Posterior vena cava (tissue), 2 donors: ENCODE measurements around the gene PIP4K2A. TPM values are rescaled to one million over a fixed set of nuclear protein-coding genes. Genes with fewer than 3 reads are reported as not detected.

ENCODE experiments used
- DNase-seq: peaks from one replicate; pipeline ENCODE4 v3.0.0-alpha.2; 2020; ENCODE audit warnings: low spot score
- intact Hi-C, 2 donors: fragments of 100-400 bp; cut with DNase I; formaldehyde crosslinking; loops; one replicate each; pipeline versions ENCODE4 v1.14.1 to v1.14.2; 2022 to 2023
- total RNA-seq, 2 donors: library from RNA; stranded (reverse); fragmentation: NEBNext Ultra II Directional; extraction: Animal tissue kit (Norgen Biotek cat#: 25700); gene quantifications; one replicate each; pipeline ENCODE4 v1.2.1, GENCODE V29; 2021
- donor health status: DM: yes; HTN: yes; CAD: no.
- donor health status: DM: yes; HTN: yes; CAD: no.

Gene PIP4K2A
- total RNA-seq, 2 donors from 2014 or later = 64.6 to 77.6 TPM

DNA sequence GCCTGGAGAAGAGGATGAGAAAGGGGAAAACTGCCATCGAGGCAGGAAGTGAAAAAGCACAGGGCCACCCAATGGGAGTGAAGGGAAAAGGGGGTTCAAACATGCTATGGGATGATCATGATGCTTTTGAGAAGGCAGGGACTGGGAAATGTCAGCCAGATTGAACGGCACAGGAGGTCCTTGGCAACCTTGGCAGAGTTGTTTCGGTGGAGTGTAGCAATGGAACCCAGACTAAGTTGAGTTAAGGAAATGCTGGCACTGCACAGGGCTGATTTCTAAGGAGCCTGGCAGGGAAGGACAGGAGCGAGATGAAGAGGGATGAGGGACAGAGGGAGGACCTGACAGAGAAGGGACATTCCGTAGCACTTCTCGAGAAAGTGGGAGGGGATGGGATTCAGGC lies 101.4 kb downstream of the PIP4K2A start:
- intact Hi-C loops = no loop called here
- DNase-seq = no peak

DNA sequence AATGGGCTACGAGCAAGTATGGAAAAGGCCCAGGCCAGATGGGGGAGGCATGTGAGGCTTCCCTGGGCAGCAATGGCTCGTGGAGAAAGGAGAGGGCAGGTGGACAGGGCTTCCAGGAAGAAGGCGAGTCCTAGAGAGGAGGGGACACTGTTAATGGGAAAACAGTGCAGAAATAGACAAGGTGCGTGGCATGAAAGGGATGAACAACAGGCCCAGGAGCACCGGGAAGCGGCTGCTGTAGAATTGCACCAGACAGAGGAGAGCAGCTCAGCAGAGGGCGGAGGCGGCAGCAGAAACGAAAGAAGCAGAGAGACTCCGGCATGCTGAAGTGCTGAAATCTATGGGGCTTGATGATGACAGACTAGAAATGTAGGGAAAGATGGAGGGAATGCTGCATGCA lies 102.1 kb downstream of the PIP4K2A start:
- intact Hi-C loops = no loop called here

DNA sequence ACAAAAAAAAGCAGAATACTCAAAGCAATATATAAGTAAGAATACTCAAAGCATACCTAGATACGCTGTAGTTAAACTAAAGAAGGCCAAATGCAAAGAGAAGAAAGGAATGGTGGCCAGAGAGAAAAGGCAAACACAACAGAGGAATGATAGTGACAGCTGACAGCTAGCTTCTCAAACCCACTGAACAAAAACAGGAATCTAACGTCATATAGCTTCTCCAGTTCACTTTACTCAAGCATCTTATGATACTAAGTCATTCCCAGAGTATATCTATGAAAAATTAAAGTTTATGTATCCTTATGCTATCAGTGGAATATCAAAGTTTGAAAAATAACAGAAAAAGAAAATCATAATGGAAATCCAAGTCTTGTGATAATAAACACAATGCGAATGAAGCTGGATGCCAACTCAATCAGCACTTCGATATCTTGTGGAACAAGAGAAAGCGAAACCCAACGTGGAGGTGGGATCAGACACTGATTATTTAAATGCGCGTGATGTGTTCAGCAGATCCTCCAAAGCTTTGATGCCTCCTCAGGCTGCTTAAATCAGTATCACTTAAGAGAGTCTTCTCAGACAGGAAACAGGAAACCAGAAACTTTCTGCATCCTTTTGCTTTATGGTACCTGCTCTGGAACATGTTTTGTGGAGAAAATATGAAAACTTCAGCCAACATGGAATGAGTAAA lies 102.8 kb downstream of the PIP4K2A start:
- no peak for DNase-seq

More for the DNA sequence above, 102.1 kb downstream of the PIP4K2A start:
- DNase-seq = no peak

DNA sequence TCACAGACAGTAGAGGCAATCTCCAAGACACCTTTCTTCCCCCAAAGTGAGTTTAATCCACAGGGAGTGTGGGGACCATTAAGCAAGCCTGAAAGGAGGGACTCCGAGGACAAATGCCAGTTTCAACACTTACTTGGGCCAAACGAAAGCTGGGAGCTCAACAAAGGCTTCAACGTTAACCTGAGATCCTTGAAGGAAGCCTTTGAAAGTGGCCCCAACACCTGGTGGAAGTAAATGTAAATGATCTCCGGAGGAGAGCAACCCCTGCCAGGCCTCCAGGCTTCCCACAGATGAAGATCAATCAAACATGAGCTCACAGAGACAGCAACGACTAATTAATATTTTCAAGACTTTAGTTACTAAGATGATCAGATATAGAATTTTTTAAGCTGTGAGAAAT lies 103.8 kb downstream of the PIP4K2A start:
- DNase-seq = no peak
- intact Hi-C loops = no loop called here

More for the DNA sequence above, 102.8 kb downstream of the PIP4K2A start:
- intact Hi-C loops = no loop called here

DNA sequence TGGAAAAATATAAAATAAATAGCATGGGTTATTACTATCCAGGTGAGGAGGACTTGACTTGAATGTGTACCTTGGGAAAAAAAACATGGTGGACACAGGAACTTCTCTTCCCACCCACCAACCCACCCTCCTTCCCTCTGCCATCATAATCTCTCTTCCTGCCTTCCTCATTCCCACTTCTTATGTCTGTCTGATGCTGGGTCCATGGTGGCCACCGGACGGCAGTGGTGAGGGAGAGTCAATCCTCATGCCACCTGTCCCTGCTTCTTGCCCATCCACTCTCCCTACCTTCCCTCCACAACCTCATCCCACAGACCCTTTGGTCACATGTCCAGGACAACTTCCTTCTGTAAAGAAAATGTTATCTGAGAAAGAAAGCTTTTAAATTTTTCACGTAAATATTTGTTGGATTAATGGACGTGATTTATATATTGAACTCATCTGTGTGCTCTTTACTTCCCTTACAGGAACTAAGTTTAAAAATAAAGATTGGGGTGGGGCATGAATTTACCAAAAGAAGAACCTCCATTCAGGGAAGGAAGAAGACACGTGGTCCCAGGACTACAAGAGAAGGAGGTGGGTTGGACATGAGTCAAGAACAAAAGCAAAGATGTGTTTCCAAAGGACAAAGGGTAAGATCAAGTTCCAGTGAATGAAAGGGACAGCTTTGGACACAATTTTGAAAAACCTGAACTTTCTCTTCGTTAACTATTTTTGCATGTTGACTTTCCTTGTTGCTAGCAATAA lies 104.5 kb downstream of the PIP4K2A start:
- intact Hi-C loops = no loop called here
- DNase-seq = no peak

DNA sequence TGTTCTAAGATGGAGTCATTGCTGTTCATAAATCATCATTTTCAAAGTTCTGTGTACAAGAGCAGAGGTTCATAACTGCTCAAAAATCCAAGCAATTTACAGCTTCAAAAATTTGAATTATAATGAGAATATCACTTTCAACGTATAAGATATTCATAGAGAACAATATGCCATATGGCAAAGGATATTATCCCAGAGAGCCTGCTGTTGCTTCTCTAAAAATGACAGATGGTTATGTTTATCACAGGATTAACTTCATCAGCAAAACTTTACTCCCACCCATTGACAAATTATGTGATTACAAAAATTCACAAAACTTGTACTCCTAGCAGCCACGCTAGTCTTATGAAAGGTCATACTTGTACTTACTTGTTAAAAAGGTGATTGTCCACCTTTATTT lies 105.1 kb downstream of the PIP4K2A start:
- DNase-seq = no peak
- intact Hi-C loops = no loop called here

DNA sequence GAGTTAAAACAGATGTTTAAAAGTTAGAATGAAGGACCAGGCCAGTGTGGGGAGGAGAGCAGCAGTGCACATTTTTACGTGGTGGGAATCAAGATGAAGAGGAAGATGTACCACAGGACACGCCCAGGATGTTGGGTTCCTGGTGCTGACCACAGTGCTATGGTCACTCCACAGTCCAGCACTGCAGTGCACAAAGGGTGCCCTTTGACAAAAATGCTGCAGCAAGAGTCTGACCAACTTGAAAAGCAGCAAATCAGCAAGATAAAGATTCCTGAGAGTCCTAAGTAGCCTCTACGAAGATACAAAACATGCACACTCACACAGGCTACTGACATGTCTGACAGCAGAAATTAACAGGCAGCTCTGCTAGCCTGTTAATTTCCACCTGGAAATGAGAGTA lies 107.1 kb downstream of the PIP4K2A start:
- intact Hi-C loops = no loop called here
- no peak for DNase-seq

DNA sequence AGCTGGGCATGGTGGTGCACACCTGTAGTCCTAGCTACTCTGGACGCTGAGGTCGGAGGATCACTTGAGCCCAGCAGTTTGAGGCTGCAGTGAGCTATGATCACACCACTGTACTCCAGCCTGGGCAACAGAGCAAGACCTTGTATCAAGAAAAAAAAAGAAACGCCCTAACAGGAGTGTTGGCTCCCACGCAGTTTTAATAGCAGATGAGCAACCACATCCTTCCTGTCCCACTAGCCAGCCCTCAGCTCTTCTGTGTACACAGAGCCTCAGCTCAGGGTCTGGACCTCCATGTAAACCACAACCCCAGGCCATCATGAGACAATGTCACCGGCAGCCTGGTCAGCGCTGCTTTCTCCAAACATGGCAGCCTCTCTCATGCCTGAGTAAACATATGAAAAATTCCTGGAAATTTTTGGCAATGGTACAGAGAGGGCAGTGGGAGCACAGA lies 108.2 kb downstream of the PIP4K2A start:
- DNase-seq = no peak
- intact Hi-C loops = no loop called here

DNA sequence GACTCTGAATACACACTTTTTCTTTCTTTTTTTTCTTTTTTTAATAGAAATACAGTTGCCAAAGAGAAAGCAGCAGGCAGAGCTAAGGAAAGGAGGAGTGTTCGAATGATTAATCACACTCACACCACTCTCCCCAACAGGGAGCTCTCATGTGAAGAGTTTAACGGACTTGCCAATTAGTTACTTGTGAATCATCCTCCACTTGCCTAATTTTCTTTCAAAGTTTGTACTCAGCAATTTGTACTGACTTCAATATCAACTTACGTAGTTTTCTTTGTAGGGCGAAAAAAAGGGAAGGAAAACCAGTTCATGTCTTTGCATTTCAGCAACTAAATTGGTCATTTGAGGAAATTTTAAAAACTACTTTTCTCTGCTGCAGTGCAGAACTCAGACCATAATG lies 109.2 kb downstream of the PIP4K2A start:
- no peak for DNase-seq
- intact Hi-C loops = no loop called here

DNA sequence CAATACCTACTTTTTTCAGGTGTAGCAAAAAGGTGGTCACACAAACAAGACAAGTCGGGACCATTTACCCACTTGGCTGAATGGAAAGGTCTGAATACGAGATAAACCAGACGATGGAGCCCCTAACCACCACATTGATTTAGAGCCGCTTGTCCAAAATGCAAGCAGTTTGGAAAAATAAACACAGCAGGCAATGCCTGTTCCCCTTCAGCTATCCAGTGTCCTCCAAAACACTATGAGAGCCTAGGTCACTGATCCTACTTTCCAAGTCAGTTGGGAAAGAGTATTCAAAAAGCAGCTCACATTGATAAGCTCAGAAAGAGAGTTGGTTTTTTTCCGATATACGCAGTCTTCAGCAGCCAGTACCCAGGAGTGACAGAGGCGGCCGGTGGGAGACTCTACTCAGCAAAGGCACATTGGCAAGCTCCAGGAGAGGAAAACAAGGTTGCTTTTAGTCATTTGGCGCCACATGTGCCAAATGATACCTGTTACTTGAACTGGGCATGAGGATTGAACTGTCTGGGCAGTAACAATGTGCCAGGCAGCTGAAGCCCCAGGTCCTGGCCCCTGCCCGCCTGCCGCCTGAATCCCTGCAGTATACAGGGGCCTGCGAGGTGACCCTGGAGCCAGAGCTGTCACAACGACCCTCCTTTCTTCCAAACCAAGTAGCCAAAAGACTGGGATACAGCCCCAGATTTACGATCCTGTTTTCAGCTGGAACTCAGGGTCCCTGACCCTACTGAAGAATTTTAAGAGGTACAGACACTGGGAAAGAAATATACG lies 109.8 kb downstream of the PIP4K2A start:
- intact Hi-C loops = no loop called here
- DNase-seq = no peak

DNA sequence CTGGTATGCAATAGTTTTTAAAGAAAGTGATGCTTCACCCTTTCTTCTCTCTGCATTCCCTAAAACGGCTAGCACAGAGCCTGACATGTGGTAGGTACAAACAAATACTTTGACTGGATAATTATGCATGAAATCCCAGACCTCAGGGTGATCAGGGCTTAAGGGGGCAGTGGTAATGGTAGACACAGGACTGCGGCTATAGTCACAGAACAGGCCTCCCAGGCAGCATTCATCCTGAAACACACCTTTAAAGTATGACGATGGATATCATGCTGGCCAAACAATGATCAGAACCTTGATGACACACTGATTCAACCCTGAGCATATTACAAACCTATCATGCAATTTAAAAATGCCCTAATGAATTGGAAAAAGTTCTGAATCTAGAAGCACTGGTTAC lies 110.8 kb downstream of the PIP4K2A start:
- intact Hi-C loops = no loop called here

DNA sequence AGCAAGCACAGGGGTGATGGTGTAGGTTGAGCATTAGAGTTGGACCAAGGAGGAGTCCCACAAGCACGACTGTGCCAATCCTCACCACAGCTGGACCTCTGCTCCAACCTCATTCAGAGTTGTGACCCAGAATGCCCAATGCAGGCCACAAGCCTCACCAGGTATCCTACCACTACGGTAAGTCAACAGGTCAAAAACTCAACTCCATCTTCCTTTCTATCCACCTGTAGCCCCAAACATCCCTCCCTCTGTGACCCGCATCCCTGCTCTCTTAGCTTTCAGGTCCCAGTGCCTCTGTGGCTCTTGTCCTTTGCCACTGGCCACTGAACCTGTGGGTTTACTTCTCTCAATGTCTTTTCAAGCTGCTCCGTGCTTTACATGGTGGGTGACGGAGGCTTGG lies 112.8 kb downstream of the PIP4K2A start:
- no peak for DNase-seq
- intact Hi-C loops = no loop called here

More for the DNA sequence above, 110.8 kb downstream of the PIP4K2A start:
- DNase-seq = no peak

DNA sequence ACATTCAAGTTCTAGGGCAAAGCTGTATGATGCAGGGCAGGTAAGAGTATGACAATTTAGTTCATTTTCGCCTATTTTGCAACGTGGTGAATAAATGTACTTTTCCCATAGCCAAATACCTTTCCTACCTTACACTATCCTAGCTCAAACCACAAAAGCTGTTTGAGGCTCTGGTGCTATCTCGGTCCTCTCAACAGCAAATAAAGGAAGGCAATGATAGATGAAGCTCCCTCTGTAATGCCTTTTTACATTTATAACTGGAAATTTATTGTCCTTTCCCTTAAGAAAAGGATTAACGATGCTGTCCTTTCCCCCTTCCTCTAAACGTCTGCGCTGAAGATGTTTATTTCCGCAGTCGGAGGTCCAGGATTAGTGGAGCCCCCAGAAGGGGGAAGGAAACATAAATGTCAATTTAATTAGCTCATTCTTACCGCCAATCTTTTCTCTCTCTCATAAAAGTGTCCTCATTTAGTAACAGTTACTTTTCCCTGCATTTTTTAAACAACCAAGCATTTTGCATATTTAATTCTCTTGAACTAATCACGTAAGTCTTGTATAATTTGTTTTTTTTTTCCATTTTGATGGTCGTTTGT lies 114.6 kb downstream of the PIP4K2A start:
- DNase-seq = no peak
- intact Hi-C loops = no loop called here

DNA sequence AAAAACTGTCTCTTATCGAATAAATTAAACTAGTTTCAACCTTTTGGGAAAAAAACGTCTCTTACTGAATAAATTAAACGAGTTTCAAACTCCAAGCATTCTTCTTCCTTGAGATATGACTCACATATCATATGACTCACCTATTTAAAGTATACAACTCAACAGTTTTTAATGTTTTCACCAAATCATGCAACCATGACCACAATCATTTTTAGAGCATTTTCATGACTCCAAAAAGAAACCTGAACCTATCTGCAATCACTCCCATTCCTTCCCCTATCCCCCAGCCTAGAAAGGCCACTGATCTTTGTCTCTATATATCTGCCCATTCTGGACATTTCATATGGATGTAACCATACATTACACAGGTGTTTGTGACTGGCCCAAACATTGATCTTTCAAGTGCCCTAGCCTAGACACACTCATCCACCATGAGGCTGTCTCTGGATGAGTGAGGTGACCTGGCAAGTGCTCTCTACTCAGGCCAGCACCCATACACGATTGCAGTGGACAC lies 115.3 kb downstream of the PIP4K2A start:
- intact Hi-C loops = no loop called here

DNA sequence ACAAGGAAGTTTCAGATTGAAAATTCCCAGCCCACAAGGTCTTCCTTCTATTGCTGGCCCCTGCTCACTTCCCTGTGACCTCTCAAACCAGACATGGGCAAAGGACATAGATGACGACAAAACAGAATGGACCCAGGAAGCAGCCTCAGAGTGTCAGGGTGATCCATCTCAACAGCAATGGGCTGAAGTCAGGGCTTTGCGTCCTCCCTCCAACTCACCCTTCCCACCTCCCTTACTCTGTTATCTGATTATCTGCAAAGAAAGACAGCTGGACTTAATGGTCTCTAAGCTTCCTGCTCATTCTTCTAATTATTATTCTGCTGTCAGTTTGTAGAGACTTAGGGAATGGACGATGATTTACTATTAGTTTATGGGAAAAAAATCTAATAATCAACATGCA lies 115.9 kb downstream of the PIP4K2A start:
- intact Hi-C loops = no loop called here
- DNase-seq = no peak

More for the DNA sequence above, 115.3 kb downstream of the PIP4K2A start:
- no peak for DNase-seq

DNA sequence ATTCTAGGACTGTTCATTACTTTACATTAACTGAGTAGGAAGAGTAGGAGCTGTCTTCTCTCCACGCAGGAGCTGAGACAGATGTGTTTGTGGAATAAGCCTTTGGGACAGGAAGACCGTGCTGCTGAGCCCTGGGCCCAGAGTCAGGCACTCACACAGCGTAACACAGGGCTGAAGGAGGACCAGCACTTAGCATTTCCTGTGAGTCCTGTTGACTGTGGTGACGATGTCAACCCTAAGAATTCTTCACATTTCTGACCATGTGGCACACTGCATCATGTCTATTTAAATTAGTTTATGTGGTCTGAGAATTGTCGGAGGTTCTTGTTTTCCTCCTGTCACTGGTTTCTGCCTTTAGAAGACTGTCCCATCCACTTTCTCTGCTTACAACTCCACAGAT lies 117.2 kb downstream of the PIP4K2A start:
- intact Hi-C loops = no loop called here
- DNase-seq = no peak

DNA sequence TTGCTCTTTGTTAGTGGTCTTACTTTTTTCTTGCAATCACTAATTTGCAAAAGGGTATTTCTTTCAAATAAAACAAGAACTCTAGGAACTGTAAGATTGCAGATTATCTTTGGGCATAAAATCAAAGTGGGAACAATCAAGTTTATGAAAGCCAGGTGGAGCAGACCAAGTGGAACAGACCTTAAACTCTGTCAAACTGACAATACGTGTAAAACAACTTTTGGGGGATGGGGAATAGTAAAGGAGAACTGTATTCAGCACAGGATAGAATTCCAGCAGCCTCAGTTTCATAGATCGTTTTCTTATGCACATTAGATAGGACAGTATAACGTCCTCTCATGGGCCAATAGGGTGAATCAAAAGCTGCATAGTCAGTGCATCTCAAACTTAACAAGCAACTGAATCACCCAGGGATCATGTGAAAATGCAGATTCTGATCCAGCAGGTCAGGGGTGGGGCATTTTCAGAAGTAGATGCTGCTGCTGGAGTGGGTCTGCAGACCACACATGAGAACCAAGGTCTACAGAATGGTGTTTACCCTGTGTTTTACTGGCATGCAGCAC lies 120.7 kb downstream of the PIP4K2A start:
- DNase-seq = no peak
- intact Hi-C loops = no loop called here

DNA sequence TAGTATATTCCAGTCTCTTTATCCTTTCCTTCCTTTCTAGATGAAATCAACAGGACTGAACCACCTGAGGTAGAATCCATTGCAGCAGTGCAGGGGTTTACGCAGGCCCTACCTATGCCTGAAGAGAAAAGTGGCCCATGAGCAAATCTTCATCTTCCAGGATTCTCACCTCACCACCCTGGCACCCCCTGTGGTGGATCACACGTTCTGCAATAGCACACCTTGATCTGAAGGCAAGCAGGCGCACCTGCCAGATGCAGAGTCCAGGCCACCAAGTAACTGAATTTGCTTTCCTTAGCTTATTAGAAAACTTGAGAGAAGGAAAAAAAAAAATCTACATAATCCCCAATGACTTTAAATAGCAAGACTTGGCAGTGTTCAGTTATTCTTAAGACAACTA lies 121.4 kb downstream of the PIP4K2A start:
- intact Hi-C loops = no loop called here
- no peak for DNase-seq

DNA sequence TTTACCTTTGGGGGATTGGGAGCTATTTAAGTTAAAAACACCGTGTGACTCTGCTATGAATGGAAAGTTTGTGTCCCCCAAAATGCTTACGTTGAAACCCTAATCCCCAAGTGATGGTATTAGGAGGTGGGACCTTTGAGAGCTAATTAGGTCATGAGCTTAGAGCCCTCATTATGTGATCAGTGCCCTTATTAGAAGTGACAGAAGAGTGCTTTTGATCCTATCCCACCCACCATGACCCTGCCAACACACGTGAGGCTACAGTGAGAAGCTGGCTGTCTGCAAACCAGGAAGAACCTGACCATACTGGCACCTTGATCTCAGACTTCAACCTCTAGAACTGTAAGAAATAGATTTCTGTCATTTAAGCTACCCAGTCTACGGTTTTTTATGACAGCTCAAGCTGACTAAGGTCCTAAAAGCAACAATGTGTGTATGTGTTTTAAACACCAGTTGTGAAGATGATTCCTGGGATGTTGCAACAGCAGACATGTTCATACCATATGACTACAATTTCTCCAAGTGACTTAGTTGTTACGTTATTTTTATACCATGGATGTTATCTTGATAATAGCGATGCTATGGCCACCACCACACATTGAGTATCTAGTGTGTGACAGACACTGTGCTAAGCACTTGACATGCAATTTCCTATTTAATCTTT lies 124.4 kb downstream of the PIP4K2A start:
- no peak for DNase-seq
- intact Hi-C loops = loop anchor here in 1 of 2 donors (10.0 kb wide), 2 partner anchors 395 to 595 kb away; no protein-coding TSS in a partner anchor
